Measurements from ENCODE around the gene USP1. TPM values are rescaled to one million over a fixed set of nuclear protein-coding genes. Genes with fewer than 3 reads are reported as not detected.

USP1 gene
- total RNA-seq, 1 experiment from 2014 or later = 42.9 TPM

DNA sequence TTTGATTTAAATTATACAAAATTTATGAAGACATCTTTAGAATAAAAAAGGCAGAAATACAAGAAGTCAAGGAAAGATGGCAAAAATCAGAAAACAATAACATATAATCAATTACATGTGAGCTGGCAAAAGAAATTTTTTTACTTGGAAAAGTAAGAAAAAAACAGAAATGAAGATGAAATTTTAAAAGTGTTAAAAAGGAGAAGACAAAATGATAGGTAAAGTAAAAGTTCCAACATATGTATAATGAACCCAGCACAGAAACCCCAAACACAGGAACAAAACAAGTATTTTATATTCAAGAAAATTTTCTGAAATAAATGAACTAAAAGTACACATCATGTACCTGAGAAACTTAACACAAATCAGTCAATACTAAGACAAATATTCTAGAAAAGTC is 63.4 kb downstream of the USP1 start:
- H3K9me3 ChIP-seq (ENCODE audit: control insufficient read depth, insufficient read depth, low read depth, low read length) = no peaks in the 10 kb centered on the region
- H3K4me3 ChIP-seq (ENCODE audit: low read depth in 2 of 2, low read length in 2 of 2) = no peak overlapping the region
- ATAC-seq (no peak), DNase-seq (ENCODE audit: low read depth, low spot score) (no peak)
- intact Hi-C loops (cut with micrococcal nuclease; ENCODE audit: unreplicated experiment) (no loop called here), in situ Hi-C loops (cut with HindIII; ENCODE audit: low pct_unique_long_range_greater_than_20kb, low sequenced_read_pairs) (no loop called here)
- peaks cover 4% of the 10 kb centered on the region for H3K36me3 ChIP-seq (ENCODE audit: control insufficient read depth, insufficient read depth, low read length)
- BruUV-seq (replicated peaks) = no TSS peak
- TF ChIP-seq SIN3A (IDR thresholded peaks at IDR 0.05; ENCODE audit: borderline replicate concordance, insufficient read depth, low read depth, low read length) (no peak), TCF7L2 (IDR thresholded peaks at IDR 0.05; ENCODE audit: low read depth, low read length) (no peak), POLR2AphosphoS5 (IDR thresholded peaks at IDR 0.05; ENCODE audit: low read depth, low read length) (no peak)
- TF ChIP-seq, protein P1, sequence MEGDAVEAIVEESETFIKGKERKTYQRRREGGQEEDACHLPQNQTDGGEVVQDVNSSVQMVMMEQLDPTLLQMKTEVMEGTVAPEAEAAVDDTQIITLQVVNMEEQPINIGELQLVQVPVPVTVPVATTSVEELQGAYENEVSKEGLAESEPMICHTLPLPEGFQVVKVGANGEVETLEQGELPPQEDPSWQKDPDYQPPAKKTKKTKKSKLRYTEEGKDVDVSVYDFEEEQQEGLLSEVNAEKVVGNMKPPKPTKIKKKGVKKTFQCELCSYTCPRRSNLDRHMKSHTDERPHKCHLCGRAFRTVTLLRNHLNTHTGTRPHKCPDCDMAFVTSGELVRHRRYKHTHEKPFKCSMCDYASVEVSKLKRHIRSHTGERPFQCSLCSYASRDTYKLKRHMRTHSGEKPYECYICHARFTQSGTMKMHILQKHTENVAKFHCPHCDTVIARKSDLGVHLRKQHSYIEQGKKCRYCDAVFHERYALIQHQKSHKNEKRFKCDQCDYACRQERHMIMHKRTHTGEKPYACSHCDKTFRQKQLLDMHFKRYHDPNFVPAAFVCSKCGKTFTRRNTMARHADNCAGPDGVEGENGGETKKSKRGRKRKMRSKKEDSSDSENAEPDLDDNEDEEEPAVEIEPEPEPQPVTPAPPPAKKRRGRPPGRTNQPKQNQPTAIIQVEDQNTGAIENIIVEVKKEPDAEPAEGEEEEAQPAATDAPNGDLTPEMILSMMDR (IDR thresholded peaks at IDR 0.05) = no peak
- TF ChIP-seq, protein P2, sequence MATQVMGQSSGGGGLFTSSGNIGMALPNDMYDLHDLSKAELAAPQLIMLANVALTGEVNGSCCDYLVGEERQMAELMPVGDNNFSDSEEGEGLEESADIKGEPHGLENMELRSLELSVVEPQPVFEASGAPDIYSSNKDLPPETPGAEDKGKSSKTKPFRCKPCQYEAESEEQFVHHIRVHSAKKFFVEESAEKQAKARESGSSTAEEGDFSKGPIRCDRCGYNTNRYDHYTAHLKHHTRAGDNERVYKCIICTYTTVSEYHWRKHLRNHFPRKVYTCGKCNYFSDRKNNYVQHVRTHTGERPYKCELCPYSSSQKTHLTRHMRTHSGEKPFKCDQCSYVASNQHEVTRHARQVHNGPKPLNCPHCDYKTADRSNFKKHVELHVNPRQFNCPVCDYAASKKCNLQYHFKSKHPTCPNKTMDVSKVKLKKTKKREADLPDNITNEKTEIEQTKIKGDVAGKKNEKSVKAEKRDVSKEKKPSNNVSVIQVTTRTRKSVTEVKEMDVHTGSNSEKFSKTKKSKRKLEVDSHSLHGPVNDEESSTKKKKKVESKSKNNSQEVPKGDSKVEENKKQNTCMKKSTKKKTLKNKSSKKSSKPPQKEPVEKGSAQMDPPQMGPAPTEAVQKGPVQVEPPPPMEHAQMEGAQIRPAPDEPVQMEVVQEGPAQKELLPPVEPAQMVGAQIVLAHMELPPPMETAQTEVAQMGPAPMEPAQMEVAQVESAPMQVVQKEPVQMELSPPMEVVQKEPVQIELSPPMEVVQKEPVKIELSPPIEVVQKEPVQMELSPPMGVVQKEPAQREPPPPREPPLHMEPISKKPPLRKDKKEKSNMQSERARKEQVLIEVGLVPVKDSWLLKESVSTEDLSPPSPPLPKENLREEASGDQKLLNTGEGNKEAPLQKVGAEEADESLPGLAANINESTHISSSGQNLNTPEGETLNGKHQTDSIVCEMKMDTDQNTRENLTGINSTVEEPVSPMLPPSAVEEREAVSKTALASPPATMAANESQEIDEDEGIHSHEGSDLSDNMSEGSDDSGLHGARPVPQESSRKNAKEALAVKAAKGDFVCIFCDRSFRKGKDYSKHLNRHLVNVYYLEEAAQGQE (IDR thresholded peaks at IDR 0.05; ENCODE audit: insufficient read depth in 1 of 2, low read depth in 2 of 2, low read length in 1 of 2) = no peak
- H3K27me3 ChIP-seq (ENCODE audit: control insufficient read depth, insufficient read depth, low read length) = no peaks in the 10 kb centered on the region
- POLR2A ChIA-PET = interaction anchor here (0.6 kb wide), 1 partner anchor 1161 kb away, joined by 3 read pairs; no protein-coding TSS in a partner anchor
- CTCF ChIA-PET = no interaction called here
- no peak overlapping the region for H3K27ac ChIP-seq (ENCODE audit: low read length)
- no peaks in the 10 kb centered on the region for H3K4me1 ChIP-seq (ENCODE audit: control insufficient read depth, insufficient read depth, low read length)

Other genes with a start within 250 kb of the USP1 start
- 0.18 TPM for gene L1TD1, start 242.2 kb upstream of the USP1 start, total RNA-seq (2021; ENCODE audit: unreplicated experiment)
- 0.18 TPM for gene KANK4, start 117.6 kb upstream of the USP1 start, total RNA-seq (2021; ENCODE audit: unreplicated experiment)
- gene ANGPTL3, start 160.5 kb downstream of the USP1 start, total RNA-seq (2021; ENCODE audit: unreplicated experiment) = not detected